GM08714 (cell line): ENCODE results near the gene ACAP2.
A peak's percentile ranks its signal among the peaks of the same experiment; 100 is the strongest.

ENCODE experiments used
- H3K4me3 ChIP-seq: fragments of 200-500 bp; sonication (Bioruptor generic); 2 replicates; pipeline ENCODE4 v1.5.1; 2014; ENCODE audit warnings: mild to moderate bottlenecking, low read length, inconsistent platforms
- ZNF274 ChIP-seq: IDR thresholded peaks from 2 replicates; pipeline ENCODE4 v1.6.1; 2012; ENCODE audit warnings: mild to moderate bottlenecking, low read depth, low read length

ACAP2 gene

GRCh38 chr3:195451373-195452015, 8.7 kb upstream of the ACAP2 start:
- no peak overlapping the region for H3K4me3 ChIP-seq
- no peak for TF ChIP-seq ZNF274

GRCh38 chr3:195450731-195451229, 8.0 kb upstream of the ACAP2 start:
- TF ChIP-seq ZNF274: no peak
- no peak overlapping the region for H3K4me3 ChIP-seq

GRCh38 chr3:195448205-195448875, 5.5 kb upstream of the ACAP2 start:
- TF ChIP-seq ZNF274: no peak

GRCh38 chr3:195447201-195447600, 4.4 kb upstream of the ACAP2 start:
- no peak for TF ChIP-seq ZNF274
- H3K4me3 ChIP-seq: no peak overlapping the region

More at GRCh38 chr3:195448205-195448875, 5.5 kb upstream of the ACAP2 start:
- H3K4me3 ChIP-seq: no peak overlapping the region

GRCh38 chr3:195446359-195446758, 3.5 kb upstream of the ACAP2 start:
- TF ChIP-seq ZNF274: no peak
- H3K4me3 ChIP-seq: no peak overlapping the region

GRCh38 chr3:195445885-195446284, 3.1 kb upstream of the ACAP2 start:
- TF ChIP-seq ZNF274: no peak
- no peak overlapping the region for H3K4me3 ChIP-seq

- no peak for TF ChIP-seq ZNF274
- H3K4me3 ChIP-seq: peak overlapping the region; percentile 62; the same call in 1 of the 2 replicates
Measured at GRCh38 chr3:195443391-195443989, 670 bp upstream of the ACAP2 start.

GRCh38 chr3:195441992-195442572, 738 bp downstream of the ACAP2 start:
- TF ChIP-seq ZNF274: no peak
- H3K4me3 ChIP-seq: peak overlapping the region; percentile 68

GRCh38 chr3:195441476-195441991, 1.3 kb downstream of the ACAP2 start:
- H3K4me3 ChIP-seq: peak overlapping the region; percentile 68
- no peak for TF ChIP-seq ZNF274

GRCh38 chr3:195441051-195441450, 1.8 kb downstream of the ACAP2 start:
- peak overlapping the region; percentile 68; the same call in 1 of the 2 replicates for H3K4me3 ChIP-seq

GRCh38 chr3:195440379-195440778, 2.4 kb downstream of the ACAP2 start:
- H3K4me3 ChIP-seq: no peak overlapping the region; the same call in 1 of the 2 replicates
- TF ChIP-seq ZNF274: no peak

More at GRCh38 chr3:195441051-195441450, 1.8 kb downstream of the ACAP2 start:
- no peak for TF ChIP-seq ZNF274

- TF ChIP-seq ZNF274: no peak
- H3K4me3 ChIP-seq: no peak overlapping the region
Measured at GRCh38 chr3:195438371-195438770, 4.4 kb downstream of the ACAP2 start.

GRCh38 chr3:195425849-195426248, 17.0 kb downstream of the ACAP2 start:
- TF ChIP-seq ZNF274: no peak
- H3K4me3 ChIP-seq: no peak overlapping the region

GRCh38 chr3:195423818-195424217, 19.0 kb downstream of the ACAP2 start:
- no peak overlapping the region for H3K4me3 ChIP-seq

GRCh38 chr3:195421400-195421799, 21.4 kb downstream of the ACAP2 start:
- TF ChIP-seq ZNF274: no peak

More at GRCh38 chr3:195423818-195424217, 19.0 kb downstream of the ACAP2 start:
- no peak for TF ChIP-seq ZNF274

More at GRCh38 chr3:195421400-195421799, 21.4 kb downstream of the ACAP2 start:
- no peak overlapping the region for H3K4me3 ChIP-seq
